ENCODE data around the gene TNRC6B. TPM values are rescaled to one million over a fixed set of nuclear protein-coding genes. Genes with fewer than 3 reads are reported as not detected.

Gene TNRC6B
- total RNA-seq, 1 donor from 2014 or later = 26.7 TPM

DNA sequence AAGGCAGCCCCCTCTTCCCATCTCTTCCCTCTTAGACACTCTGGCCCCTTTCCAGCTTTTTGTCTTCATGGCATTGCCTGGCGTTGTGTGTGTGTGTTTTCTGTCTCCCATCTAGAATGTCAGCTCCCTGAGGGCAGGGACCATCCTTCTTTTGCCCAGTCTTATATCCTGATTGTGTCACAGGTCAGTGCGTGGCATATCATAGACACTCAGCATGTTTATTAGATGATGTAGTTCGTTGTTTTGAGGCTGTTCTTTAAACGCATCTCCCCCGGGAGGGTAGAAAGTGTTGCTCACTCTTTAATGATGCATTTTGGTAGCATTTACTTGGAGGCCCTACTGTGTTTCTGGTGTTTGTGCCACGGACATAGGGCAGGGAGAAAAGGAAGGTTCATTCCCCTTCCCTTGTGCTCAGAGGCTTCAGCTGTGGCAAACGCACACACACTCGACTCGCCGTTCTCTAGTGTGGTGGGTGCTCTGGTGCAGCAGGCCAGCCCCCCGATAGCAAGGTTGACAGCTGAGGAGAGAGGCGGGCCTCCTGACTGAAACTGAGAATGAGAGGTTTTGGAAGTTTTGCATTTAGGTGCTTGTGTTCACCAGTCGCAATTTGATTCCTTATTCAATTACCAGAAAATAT, 60.2 kb downstream of the TNRC6B start:
- DNase-seq (ENCODE audit: low read depth) = no peak
- H3K4me3 ChIP-seq (ENCODE audit: low read depth, low read length) = no peak overlapping the region
- TF ChIP-seq, protein P1, sequence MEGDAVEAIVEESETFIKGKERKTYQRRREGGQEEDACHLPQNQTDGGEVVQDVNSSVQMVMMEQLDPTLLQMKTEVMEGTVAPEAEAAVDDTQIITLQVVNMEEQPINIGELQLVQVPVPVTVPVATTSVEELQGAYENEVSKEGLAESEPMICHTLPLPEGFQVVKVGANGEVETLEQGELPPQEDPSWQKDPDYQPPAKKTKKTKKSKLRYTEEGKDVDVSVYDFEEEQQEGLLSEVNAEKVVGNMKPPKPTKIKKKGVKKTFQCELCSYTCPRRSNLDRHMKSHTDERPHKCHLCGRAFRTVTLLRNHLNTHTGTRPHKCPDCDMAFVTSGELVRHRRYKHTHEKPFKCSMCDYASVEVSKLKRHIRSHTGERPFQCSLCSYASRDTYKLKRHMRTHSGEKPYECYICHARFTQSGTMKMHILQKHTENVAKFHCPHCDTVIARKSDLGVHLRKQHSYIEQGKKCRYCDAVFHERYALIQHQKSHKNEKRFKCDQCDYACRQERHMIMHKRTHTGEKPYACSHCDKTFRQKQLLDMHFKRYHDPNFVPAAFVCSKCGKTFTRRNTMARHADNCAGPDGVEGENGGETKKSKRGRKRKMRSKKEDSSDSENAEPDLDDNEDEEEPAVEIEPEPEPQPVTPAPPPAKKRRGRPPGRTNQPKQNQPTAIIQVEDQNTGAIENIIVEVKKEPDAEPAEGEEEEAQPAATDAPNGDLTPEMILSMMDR (IDR thresholded peaks at IDR 0.05; ENCODE audit: insufficient read depth, low read length, poor library complexity, severe bottlenecking) = no peak
- H3K27me3 ChIP-seq (ENCODE audit: control insufficient read depth, insufficient read depth, low read length) = no peaks in the 10 kb centered on the region
- no peaks in the 10 kb centered on the region for H3K36me3 ChIP-seq (ENCODE audit: control insufficient read depth, insufficient read depth, low read length)

- H3K4me3 ChIP-seq (ENCODE audit: low read depth, low read length) = no peak overlapping the region
- no peaks in the 10 kb centered on the region for H3K36me3 ChIP-seq (ENCODE audit: control insufficient read depth, insufficient read depth, low read length)
- peak; percentile 21 for DNase-seq (ENCODE audit: low read depth)
- TF ChIP-seq, protein P1 (IDR thresholded peaks at IDR 0.05; ENCODE audit: insufficient read depth, low read length, poor library complexity, severe bottlenecking) = no peak
- no peaks in the 10 kb centered on the region for H3K27me3 ChIP-seq (ENCODE audit: control insufficient read depth, insufficient read depth, low read length)
Measured at GRCh38 chr22:40238425-40239344, 61.0 kb downstream of the TNRC6B start.

DNA sequence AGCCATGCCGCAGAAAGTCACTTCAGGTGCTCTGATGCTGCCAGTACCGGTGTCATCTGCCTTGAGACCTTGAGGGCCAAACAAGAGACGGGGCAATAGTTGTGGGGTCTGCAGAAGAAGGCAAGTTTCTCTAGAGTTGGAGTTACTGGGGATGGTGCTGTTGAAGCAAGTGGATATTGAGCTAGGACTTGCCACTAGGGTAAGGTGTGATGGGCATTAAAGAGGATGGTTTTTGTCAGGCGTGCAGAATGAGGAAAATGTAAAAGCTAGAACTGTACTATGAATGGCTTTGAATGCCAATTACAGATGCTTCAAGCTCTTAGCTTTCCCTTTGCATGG, 61.6 kb downstream of the TNRC6B start:
- Histone ChIP-seq H3K4me3 (ENCODE audit: low read depth, low read length) (no peak overlapping the region), H3K36me3 (ENCODE audit: control insufficient read depth, insufficient read depth, low read length) (no peaks in the 10 kb centered on the region), H3K27me3 (ENCODE audit: control insufficient read depth, insufficient read depth, low read length) (no peaks in the 10 kb centered on the region)
- DNase-seq (ENCODE audit: low read depth) = no peak
- TF ChIP-seq, protein P1 (IDR thresholded peaks at IDR 0.05; ENCODE audit: insufficient read depth, low read length, poor library complexity, severe bottlenecking) = no peak

DNA sequence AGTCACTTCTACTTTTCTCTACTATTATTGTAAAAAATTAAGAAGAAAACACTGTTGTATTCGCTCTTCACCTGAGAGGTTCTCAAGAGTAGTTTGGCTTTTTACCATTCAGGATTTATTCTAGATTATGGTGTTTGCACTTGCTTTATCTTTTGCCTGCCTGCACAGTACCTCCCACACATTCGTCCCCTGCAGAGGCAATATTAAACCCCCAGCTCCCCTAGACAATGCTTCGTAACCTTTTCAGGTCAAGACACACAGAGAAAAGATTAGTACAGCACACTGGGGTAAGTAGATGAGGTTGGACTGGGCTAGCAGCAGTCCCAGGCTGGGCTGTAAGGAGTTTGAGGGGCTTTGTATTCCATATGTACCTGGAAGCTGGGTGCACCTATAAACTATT, 62.4 kb downstream of the TNRC6B start:
- Histone ChIP-seq H3K4me3 (ENCODE audit: low read depth, low read length) (no peak overlapping the region), H3K36me3 (ENCODE audit: control insufficient read depth, insufficient read depth, low read length) (no peaks in the 10 kb centered on the region), H3K27me3 (ENCODE audit: control insufficient read depth, insufficient read depth, low read length) (no peaks in the 10 kb centered on the region)
- TF ChIP-seq, protein P1 (IDR thresholded peaks at IDR 0.05; ENCODE audit: insufficient read depth, low read length, poor library complexity, severe bottlenecking) = no peak
- no peak for DNase-seq (ENCODE audit: low read depth)

DNA sequence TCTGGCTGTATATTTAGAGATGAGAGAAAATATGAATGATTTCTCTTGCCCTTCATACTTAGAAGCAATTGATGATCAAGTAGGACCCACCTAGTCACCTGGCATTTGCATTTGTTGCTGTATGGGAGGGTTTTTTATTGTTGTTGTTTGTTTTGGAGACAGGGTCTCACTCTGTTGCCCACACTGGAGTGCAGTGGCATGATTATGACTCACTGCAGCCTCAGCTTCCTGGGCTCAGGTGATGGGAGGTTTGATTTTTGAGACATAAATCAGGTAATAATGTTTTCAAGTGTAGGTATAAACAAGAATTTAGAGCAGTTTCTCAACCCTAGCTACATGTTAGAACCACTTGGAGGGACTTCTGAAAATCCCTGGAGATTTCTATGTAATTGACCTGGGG, 63.0 kb downstream of the TNRC6B start:
- DNase-seq (ENCODE audit: low read depth) = peak; percentile 18
- TF ChIP-seq, protein P1 (IDR thresholded peaks at IDR 0.05; ENCODE audit: insufficient read depth, low read length, poor library complexity, severe bottlenecking) = no peak
- no peak overlapping the region for H3K4me3 ChIP-seq (ENCODE audit: low read depth, low read length)
- H3K27me3 ChIP-seq (ENCODE audit: control insufficient read depth, insufficient read depth, low read length) = no peaks in the 10 kb centered on the region
- H3K36me3 ChIP-seq (ENCODE audit: control insufficient read depth, insufficient read depth, low read length) = no peaks in the 10 kb centered on the region
